ENCODE data around the gene ZNF773. TPM values are rescaled to one million over a fixed set of nuclear protein-coding genes. Genes with fewer than 3 reads are reported as not detected.

The ZNF773 gene
- total and polyA plus RNA-seq, 10 of the 15 experiments (the other 5 are each of a cell fraction or from before 2014, with no cell fraction given), result 0.21 to 9.1 (median 6.7) TPM

DNA sequence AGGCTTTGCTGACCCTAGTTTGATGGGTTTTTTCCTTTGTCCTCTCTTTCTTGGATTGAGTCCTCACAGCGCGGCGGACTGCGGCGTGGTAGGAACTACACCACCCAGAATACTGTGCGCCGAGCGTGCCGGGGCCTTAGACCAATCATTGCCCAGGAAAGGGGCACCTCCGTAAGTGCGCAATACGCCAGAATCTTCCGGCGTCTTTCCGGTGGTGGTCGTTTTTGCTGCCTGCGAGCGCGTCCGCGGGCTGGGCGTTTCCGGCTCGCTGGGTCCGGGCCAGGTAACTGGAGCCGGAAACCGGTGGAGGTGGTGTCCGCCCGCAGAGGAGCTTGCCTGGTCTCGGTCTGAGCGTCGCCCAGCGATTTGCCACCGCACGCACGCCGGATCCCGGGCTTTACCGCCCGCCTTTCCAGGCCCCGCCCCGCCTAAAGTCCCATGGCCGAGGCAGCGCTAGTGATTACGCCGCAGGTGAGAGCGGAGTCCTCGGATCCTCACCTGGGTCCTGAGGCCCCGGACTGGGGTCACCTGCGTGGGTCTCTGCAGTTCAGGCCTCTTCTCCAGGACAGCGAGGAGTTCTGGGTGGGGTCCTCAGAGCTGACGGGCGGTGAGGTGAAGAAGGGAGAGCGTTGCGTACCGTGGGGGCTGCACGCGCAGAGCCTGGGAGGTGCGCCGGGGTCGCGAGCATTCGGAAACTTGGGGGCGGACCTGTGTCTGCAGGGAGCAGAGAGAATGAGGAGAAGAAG is 27.6 kb downstream of the ZNF773 start, which contains the start of gene ZNF549 (continued):
- TF ChIP-seq, protein P1, sequence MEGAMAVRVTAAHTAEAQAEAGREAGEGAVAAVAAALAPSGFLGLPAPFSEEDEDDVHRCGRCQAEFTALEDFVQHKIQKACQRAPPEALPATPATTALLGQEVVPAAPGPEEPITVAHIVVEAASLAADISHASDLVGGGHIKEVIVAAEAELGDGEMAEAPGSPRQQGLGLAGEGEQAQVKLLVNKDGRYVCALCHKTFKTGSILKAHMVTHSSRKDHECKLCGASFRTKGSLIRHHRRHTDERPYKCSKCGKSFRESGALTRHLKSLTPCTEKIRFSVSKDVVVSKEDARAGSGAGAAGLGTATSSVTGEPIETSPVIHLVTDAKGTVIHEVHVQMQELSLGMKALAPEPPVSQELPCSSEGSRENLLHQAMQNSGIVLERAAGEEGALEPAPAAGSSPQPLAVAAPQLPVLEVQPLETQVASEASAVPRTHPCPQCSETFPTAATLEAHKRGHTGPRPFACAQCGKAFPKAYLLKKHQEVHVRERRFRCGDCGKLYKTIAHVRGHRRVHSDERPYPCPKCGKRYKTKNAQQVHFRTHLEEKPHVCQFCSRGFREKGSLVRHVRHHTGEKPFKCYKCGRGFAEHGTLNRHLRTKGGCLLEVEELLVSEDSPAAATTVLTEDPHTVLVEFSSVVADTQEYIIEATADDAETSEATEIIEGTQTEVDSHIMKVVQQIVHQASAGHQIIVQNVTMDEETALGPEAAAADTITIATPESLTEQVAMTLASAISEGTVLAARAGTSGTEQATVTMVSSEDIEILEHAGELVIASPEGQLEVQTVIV (IDR thresholded peaks at IDR 0.05; ENCODE audit: borderline replicate concordance, partially characterized antibody), result peak; percentile 33
- TF ChIP-seq CBX3 (IDR thresholded peaks at IDR 0.05; ENCODE audit: borderline replicate concordance, low read depth), result no peak
- no peak for TF ChIP-seq BCL11A (IDR thresholded peaks at IDR 0.05; ENCODE audit: low read depth, low read length)
- TF ChIP-seq, protein P2, sequence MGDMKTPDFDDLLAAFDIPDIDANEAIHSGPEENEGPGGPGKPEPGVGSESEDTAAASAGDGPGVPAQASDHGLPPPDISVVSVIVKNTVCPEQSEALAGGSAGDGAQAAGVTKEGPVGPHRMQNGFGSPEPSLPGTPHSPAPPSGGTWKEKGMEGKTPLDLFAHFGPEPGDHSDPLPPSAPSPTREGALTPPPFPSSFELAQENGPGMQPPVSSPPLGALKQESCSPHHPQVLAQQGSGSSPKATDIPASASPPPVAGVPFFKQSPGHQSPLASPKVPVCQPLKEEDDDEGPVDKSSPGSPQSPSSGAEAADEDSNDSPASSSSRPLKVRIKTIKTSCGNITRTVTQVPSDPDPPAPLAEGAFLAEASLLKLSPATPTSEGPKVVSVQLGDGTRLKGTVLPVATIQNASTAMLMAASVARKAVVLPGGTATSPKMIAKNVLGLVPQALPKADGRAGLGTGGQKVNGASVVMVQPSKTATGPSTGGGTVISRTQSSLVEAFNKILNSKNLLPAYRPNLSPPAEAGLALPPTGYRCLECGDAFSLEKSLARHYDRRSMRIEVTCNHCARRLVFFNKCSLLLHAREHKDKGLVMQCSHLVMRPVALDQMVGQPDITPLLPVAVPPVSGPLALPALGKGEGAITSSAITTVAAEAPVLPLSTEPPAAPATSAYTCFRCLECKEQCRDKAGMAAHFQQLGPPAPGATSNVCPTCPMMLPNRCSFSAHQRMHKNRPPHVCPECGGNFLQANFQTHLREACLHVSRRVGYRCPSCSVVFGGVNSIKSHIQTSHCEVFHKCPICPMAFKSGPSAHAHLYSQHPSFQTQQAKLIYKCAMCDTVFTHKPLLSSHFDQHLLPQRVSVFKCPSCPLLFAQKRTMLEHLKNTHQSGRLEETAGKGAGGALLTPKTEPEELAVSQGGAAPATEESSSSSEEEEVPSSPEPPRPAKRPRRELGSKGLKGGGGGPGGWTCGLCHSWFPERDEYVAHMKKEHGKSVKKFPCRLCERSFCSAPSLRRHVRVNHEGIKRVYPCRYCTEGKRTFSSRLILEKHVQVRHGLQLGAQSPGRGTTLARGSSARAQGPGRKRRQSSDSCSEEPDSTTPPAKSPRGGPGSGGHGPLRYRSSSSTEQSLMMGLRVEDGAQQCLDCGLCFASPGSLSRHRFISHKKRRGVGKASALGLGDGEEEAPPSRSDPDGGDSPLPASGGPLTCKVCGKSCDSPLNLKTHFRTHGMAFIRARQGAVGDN (IDR thresholded peaks at IDR 0.05), result 0 out of 2 replicates have a peak, but pooled peaks have one; percentile 41
- TF ChIP-seq CBX5 (IDR thresholded peaks at IDR 0.05; ENCODE audit: low read depth), result no peak
- no peak for TF ChIP-seq FOXM1 (IDR thresholded peaks at IDR 0.05; ENCODE audit: low read depth, low read length)
- TF ChIP-seq NFYB (IDR thresholded peaks at IDR 0.05; ENCODE audit: insufficient read depth, low read depth, low read length), result peak; percentile 41; the same call in 1 of the 2 replicates
- TF ChIP-seq, protein P3, sequence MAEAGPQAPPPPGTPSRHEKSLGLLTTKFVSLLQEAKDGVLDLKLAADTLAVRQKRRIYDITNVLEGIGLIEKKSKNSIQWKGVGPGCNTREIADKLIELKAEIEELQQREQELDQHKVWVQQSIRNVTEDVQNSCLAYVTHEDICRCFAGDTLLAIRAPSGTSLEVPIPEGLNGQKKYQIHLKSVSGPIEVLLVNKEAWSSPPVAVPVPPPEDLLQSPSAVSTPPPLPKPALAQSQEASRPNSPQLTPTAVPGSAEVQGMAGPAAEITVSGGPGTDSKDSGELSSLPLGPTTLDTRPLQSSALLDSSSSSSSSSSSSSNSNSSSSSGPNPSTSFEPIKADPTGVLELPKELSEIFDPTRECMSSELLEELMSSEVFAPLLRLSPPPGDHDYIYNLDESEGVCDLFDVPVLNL (IDR thresholded peaks at IDR 0.05; ENCODE audit: low read depth, low read length), result no peak
- peak; percentile 49; the same call in 1 of the 2 replicates for TF ChIP-seq RUNX3 (IDR thresholded peaks at IDR 0.05; ENCODE audit: low read length)
- no peak for TF ChIP-seq HDAC2 (IDR thresholded peaks at IDR 0.05)
- TF ChIP-seq PML (IDR thresholded peaks at IDR 0.05; ENCODE audit: low read length), result 0 out of 2 replicates have a peak, but pooled peaks have one; percentile 35
- TF ChIP-seq PAX8 (IDR thresholded peaks at IDR 0.05), result no peak
- TF ChIP-seq DPF2 (IDR thresholded peaks at IDR 0.05), result peak; percentile 37; the same call in 1 of the 2 replicates
- TF ChIP-seq PAX5 (IDR thresholded peaks at IDR 0.05; ENCODE audit: borderline replicate concordance, low read depth, low read length), result peak; percentile 67; the same call in 1 of the 2 replicates
- peak; percentile 90 for TF ChIP-seq MXI1 (IDR thresholded peaks at IDR 0.05; ENCODE audit: low read depth, low read length)
- TF ChIP-seq SREBF2 (IDR thresholded peaks at IDR 0.05; ENCODE audit: low read length), result no peak
- TF ChIP-seq ZBED1 (IDR thresholded peaks at IDR 0.05; ENCODE audit: borderline replicate concordance), result no peak
- no peak for TF ChIP-seq ZNF384 (IDR thresholded peaks at IDR 0.05; ENCODE audit: borderline replicate concordance, low read depth, low read length)
- TF ChIP-seq, protein P4, sequence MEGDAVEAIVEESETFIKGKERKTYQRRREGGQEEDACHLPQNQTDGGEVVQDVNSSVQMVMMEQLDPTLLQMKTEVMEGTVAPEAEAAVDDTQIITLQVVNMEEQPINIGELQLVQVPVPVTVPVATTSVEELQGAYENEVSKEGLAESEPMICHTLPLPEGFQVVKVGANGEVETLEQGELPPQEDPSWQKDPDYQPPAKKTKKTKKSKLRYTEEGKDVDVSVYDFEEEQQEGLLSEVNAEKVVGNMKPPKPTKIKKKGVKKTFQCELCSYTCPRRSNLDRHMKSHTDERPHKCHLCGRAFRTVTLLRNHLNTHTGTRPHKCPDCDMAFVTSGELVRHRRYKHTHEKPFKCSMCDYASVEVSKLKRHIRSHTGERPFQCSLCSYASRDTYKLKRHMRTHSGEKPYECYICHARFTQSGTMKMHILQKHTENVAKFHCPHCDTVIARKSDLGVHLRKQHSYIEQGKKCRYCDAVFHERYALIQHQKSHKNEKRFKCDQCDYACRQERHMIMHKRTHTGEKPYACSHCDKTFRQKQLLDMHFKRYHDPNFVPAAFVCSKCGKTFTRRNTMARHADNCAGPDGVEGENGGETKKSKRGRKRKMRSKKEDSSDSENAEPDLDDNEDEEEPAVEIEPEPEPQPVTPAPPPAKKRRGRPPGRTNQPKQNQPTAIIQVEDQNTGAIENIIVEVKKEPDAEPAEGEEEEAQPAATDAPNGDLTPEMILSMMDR (IDR thresholded peaks at IDR 0.05 in 2 of 3, conservative IDR thresholded peaks at IDR 0.05 in 1 of 3; ENCODE audit: control insufficient read depth in 2 of 3, extremely low read depth in 1 of 3, insufficient read depth in 1 of 3, low read depth in 3 of 3, low read length in 3 of 3), result no peak
